Fibroblast of lung (primary cell): ENCODE measurements around the gene EIF1AD.

Source experiments
- CTCF ChIP-seq, 2 donors: IDR thresholded peaks in 1 of 2; conservative IDR thresholded peaks in 1 of 2; 1 replicate in 1 of 2; 2 replicates in 1 of 2; pipeline ENCODE4 v1.5.1; 2011 to 2012; ENCODE audit warnings: low read length in 2 of 2, control low read depth in 1 of 2, inconsistent platforms in 1 of 2, low read depth in 1 of 2, mild to moderate bottlenecking in 1 of 2
- EZH2 ChIP-seq: IDR thresholded peaks from 2 replicates; pipeline ENCODE4 v1.5.1; 2012; ENCODE audit warnings: low read length, control low read depth, mild to moderate bottlenecking; ENCODE audit errors: missing control alignments

- TF ChIP-seq CTCF (conservative IDR thresholded peaks at IDR 0.05 in 1 of 2, IDR thresholded peaks at IDR 0.05 in 1 of 2; ENCODE audit: low read depth in 1 of 2, low read length in 2 of 2), result no peak
- TF ChIP-seq EZH2, result no peak
These were observed 11.2 kb upstream of the EIF1AD start for GRCh38 chr11:66012946-66013761.
